Testis (tissue), 2 donors: ENCODE measurements around the gene MAGEA10.
"Not testable (repeated sequence)": the region's sequence is repeated elsewhere in the genome, so short reads cannot be mapped to it uniquely, and the experiment has no call there.

Experiments used
- POLR2A ChIP-seq: fragments of 450-650 bp; IDR thresholded peaks from one replicate; pipeline ENCODE4 v1.6.1; 2017; ENCODE audit warnings: antibody characterized with exemption, mild to moderate bottlenecking, moderate library complexity
- TF ChIP-seq, protein P1 (sequence below), 3 experiments: fragments of 450-650 bp in 2 of 3; fragments of 200-600 bp in 1 of 3; sonication (generic) in 1 of 3; IDR thresholded peaks; one replicate each; pipeline ENCODE4 v1.5.1; 2016 to 2019; ENCODE audit warnings: antibody characterized with exemption in 3 of 3, mild to moderate bottlenecking in 2 of 3, moderate library complexity in 1 of 3

GRCh38 chrX:152129069-152129844, 9.1 kb downstream of the MAGEA10 start:
- TF ChIP-seq, protein P1, sequence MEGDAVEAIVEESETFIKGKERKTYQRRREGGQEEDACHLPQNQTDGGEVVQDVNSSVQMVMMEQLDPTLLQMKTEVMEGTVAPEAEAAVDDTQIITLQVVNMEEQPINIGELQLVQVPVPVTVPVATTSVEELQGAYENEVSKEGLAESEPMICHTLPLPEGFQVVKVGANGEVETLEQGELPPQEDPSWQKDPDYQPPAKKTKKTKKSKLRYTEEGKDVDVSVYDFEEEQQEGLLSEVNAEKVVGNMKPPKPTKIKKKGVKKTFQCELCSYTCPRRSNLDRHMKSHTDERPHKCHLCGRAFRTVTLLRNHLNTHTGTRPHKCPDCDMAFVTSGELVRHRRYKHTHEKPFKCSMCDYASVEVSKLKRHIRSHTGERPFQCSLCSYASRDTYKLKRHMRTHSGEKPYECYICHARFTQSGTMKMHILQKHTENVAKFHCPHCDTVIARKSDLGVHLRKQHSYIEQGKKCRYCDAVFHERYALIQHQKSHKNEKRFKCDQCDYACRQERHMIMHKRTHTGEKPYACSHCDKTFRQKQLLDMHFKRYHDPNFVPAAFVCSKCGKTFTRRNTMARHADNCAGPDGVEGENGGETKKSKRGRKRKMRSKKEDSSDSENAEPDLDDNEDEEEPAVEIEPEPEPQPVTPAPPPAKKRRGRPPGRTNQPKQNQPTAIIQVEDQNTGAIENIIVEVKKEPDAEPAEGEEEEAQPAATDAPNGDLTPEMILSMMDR (IDR thresholded peaks at IDR 0.05), result not testable (repeated sequence)
- not testable (repeated sequence) for TF ChIP-seq POLR2A
